PC-3 (cell line): ENCODE data around the gene PREP.

Source experiments
- EZH2 ChIP-seq: fragments of 300-600 bp; sonication (generic); IDR thresholded peaks from one replicate; pipeline ENCODE4 v1.6.1; 2017; ENCODE audit warnings: antibody characterized with exemption, mild to moderate bottlenecking, low read length; ENCODE audit not compliant: unreplicated experiment
- TF ChIP-seq, protein P1 (sequence below): fragments of 300-600 bp; sonication (generic); conservative IDR thresholded peaks from 2 replicates; pipeline ENCODE4 v1.5.1; 2017; ENCODE audit warnings: antibody characterized with exemption, low read depth, mild to moderate bottlenecking, low read length

DNA sequence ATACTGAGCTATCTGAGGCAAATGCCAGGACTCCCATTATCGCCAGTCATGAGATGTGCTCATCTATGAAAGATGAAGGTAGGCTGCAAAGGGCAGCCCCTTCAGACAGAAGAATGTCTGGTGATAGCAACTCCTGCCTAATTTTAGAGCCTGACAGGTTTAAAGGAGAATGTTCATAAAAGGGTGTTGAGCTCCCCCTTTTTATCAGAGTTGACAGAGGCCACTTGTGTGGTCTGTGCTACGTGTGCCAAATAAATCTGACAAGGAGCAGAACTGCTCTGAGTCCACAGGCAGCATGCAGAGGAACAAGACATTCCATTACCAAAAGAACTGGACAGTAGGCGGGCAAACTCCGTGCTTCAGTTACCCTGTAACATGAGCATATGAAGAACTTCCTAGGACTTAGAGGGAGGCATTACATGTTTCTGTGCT, 101.8 kb downstream of the PREP start:
- TF ChIP-seq, protein P1, sequence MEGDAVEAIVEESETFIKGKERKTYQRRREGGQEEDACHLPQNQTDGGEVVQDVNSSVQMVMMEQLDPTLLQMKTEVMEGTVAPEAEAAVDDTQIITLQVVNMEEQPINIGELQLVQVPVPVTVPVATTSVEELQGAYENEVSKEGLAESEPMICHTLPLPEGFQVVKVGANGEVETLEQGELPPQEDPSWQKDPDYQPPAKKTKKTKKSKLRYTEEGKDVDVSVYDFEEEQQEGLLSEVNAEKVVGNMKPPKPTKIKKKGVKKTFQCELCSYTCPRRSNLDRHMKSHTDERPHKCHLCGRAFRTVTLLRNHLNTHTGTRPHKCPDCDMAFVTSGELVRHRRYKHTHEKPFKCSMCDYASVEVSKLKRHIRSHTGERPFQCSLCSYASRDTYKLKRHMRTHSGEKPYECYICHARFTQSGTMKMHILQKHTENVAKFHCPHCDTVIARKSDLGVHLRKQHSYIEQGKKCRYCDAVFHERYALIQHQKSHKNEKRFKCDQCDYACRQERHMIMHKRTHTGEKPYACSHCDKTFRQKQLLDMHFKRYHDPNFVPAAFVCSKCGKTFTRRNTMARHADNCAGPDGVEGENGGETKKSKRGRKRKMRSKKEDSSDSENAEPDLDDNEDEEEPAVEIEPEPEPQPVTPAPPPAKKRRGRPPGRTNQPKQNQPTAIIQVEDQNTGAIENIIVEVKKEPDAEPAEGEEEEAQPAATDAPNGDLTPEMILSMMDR: no peak
- no peak for TF ChIP-seq EZH2
